Measurements from ENCODE around the gene TDRD6. TPM values are rescaled to one million over a fixed set of nuclear protein-coding genes. Genes with fewer than 3 reads are reported as not detected.

TDRD6 gene
- total and polyA plus RNA-seq, 8 donors, result 0.06 to 1.2 (median 0.37) TPM

GRCh38 chr6:46733341-46733801 is 45.7 kb downstream of the TDRD6 start:
- Histone ChIP-seq H3K4me3 (no peak overlapping the region), H3K27me3 (no peaks in the 10 kb centered on the region), H3K4me1 (peaks cover 0 to 13% (median 0%) of the 10 kb centered on the region in 3 donors), H3K36me3 (no peaks in the 10 kb centered on the region), H3K9me3 (no peaks in the 10 kb centered on the region), H3K27ac (no peak overlapping the region)
- intact Hi-C loops (cut with DNase I), result no loop called here
- WGBS, 2 donors, result 97 to 98% methylated on average over 2 of the region's 2 CpGs
- no peak for TF ChIP-seq CTCF (IDR thresholded peaks at IDR 0.05)
- no peak for FAIRE-seq
- ATAC-seq, result no peak
- no peak for DNase-seq

- peak in 5 of 6 donors; percentile 10 to 67 (median 25) for DNase-seq
- no peak for TF ChIP-seq CTCF (IDR thresholded peaks at IDR 0.05)
- intact Hi-C loops (cut with DNase I), result no loop called here
- Histone ChIP-seq H3K9me3 (no peaks in the 10 kb centered on the region), H3K4me1 (peaks cover 0 to 13% (median 0%) of the 10 kb centered on the region in 3 donors), H3K36me3 (no peaks in the 10 kb centered on the region), H3K27ac (peak within 1 kb of the TSS in 1 of 4 donors; percentile 10), H3K27me3 (no peaks in the 10 kb centered on the region), H3K4me3 (peak within 1 kb of the TSS; percentile 34 to 53 (median 34))
- WGBS, 2 donors, result 1% methylated on average over 63 to 73 of the region's 73 CpGs
- FAIRE-seq, result no peak
- peak; percentile 50 to 79 (median 76) for ATAC-seq
Observed at GRCh38 chr6:46734867-46735719, 47.4 kb downstream of the TDRD6 start, which contains the start of gene PLA2G7. Gene PLA2G7, minus strand, starts transcription at chr6:46735375. Its CDS starts 12,484 bp downstream, at chr6:46722891.

- no peak for ATAC-seq
- Histone ChIP-seq H3K27ac (no peak overlapping the region), H3K4me1 (peaks cover 0 to 13% (median 0%) of the 10 kb centered on the region in 3 donors), H3K27me3 (no peaks in the 10 kb centered on the region), H3K36me3 (no peaks in the 10 kb centered on the region), H3K4me3 (peak overlapping the region in 2 of 4 donors; percentile 35 to 53), H3K9me3 (no peaks in the 10 kb centered on the region)
- no peak for FAIRE-seq
- 16 to 19% methylated on average over 8 of the region's 8 CpGs for WGBS, 2 donors
- TF ChIP-seq CTCF (IDR thresholded peaks at IDR 0.05), result no peak
- intact Hi-C loops (cut with DNase I), result no loop called here
- no peak for DNase-seq
Observed at GRCh38 chr6:46735720-46736031, 48.0 kb downstream of the TDRD6 start.

- intact Hi-C loops (cut with DNase I), result no loop called here
- no peak for TF ChIP-seq CTCF (IDR thresholded peaks at IDR 0.05)
- no peak for DNase-seq
- Histone ChIP-seq H3K27ac (no peak overlapping the region), H3K4me3 (no peak overlapping the region), H3K9me3 (no peaks in the 10 kb centered on the region), H3K36me3 (no peaks in the 10 kb centered on the region), H3K4me1 (peaks cover 0 to 13% (median 0%) of the 10 kb centered on the region in 3 donors), H3K27me3 (no peaks in the 10 kb centered on the region)
- no peak for FAIRE-seq
- no peak for ATAC-seq
Observed at GRCh38 chr6:46736906-46737305, 49.2 kb downstream of the TDRD6 start.

GRCh38 chr6:46741482-46741881 is 53.8 kb downstream of the TDRD6 start:
- Histone ChIP-seq H3K4me1 (no peaks in the 10 kb centered on the region), H3K27ac (no peak overlapping the region), H3K36me3 (no peaks in the 10 kb centered on the region), H3K9me3 (no peaks in the 10 kb centered on the region), H3K27me3 (no peaks in the 10 kb centered on the region), H3K4me3 (no peak overlapping the region)
- no peak for ATAC-seq
- no peak for FAIRE-seq
- TF ChIP-seq CTCF (IDR thresholded peaks at IDR 0.05), result no peak
- intact Hi-C loops (cut with DNase I), result no loop called here
- DNase-seq, result no peak
- 59 to 88% methylated on average over 2 of the region's 2 CpGs for WGBS, 2 donors

All from pancreas (tissue), 10 donors.